Dermis blood vessel endothelial cell (primary cell): ENCODE data around the gene ZNF586. TPM values are rescaled to one million over a fixed set of nuclear protein-coding genes. Genes with fewer than 3 reads are reported as not detected.
"Not testable (repeated sequence)": the region's sequence is repeated elsewhere in the genome, so short reads cannot be mapped to it uniquely, and the experiment has no call there.

ENCODE experiments used
- DNase-seq: peaks from one replicate; pipeline ENCODE4 v3.0.0; 2010
- total RNA-seq: library from RNA; depleted of rRNA; stranded (reverse); fragments of >200 nt; gene quantifications from 2 replicates; pipeline ENCODE4 v1.2.3, GENCODE V29; 2014

Gene ZNF586
- total RNA-seq, result 13.1 and 31.0 TPM in 2 replicates

- DNase-seq, result peak; percentile 96
Measured at GRCh38 chr19:57769345-57770131, at the start of gene ZNF586. ZNF586 (plus strand) TSS chr19:57769676; CDS start chr19:57769843, 167 bp downstream.

GRCh38 chr19:57719901-57720519 is 49.5 kb upstream of the ZNF586 start:
- DNase-seq, result no peak

GRCh38 chr19:57720878-57721277 is 48.6 kb upstream of the ZNF586 start:
- no peak for DNase-seq

- peak; percentile 59 for DNase-seq
Measured at GRCh38 chr19:57738320-57738719, 31.2 kb upstream of the ZNF586 start.

GRCh38 chr19:57738770-57739169 is 30.7 kb upstream of the ZNF586 start:
- DNase-seq, result not testable (repeated sequence)

GRCh38 chr19:57746580-57747471 is 22.6 kb upstream of the ZNF586 start, which contains the start of gene ZNF776:
ZNF776 (plus strand) TSS chr19:57746815; CDS start chr19:57747059, 244 bp downstream.
- DNase-seq, result peak; percentile 93

GRCh38 chr19:57747472-57747807 is 22.0 kb upstream of the ZNF586 start:
- no peak for DNase-seq

- no peak for DNase-seq
Measured at GRCh38 chr19:57748029-57748428, 21.4 kb upstream of the ZNF586 start.

GRCh38 chr19:57754091-57754673 is 15.3 kb upstream of the ZNF586 start:
- DNase-seq, result no peak

- DNase-seq, result no peak
Measured at GRCh38 chr19:57755031-57755430, 14.4 kb upstream of the ZNF586 start.

- DNase-seq, result no peak
Measured at GRCh38 chr19:57757941-57758340, 11.5 kb upstream of the ZNF586 start.

- no peak for DNase-seq
Measured at GRCh38 chr19:57759096-57759495, 10.4 kb upstream of the ZNF586 start.

- DNase-seq, result no peak
Measured at GRCh38 chr19:57771417-57771816, 1.9 kb downstream of the ZNF586 start.

GRCh38 chr19:57773488-57773887 is 4.0 kb downstream of the ZNF586 start:
- DNase-seq, result no peak

GRCh38 chr19:57776764-57777296 is 7.4 kb downstream of the ZNF586 start:
- DNase-seq, result no peak

GRCh38 chr19:57778336-57778735 is 8.9 kb downstream of the ZNF586 start:
- no peak for DNase-seq

GRCh38 chr19:57779220-57779845 is 9.9 kb downstream of the ZNF586 start:
- DNase-seq, result no peak

GRCh38 chr19:57786286-57786685 is 16.8 kb downstream of the ZNF586 start:
- DNase-seq, result no peak

GRCh38 chr19:57786906-57787305 is 17.4 kb downstream of the ZNF586 start:
- no peak for DNase-seq

GRCh38 chr19:57788114-57788692 is 18.7 kb downstream of the ZNF586 start:
- DNase-seq, result no peak

GRCh38 chr19:57789288-57789687 is 19.8 kb downstream of the ZNF586 start:
- no peak for DNase-seq

GRCh38 chr19:57796580-57796979 is 27.1 kb downstream of the ZNF586 start:
- DNase-seq, result not testable (repeated sequence)
